ENCODE data around the gene CDC6.

CDC6 gene

DNA sequence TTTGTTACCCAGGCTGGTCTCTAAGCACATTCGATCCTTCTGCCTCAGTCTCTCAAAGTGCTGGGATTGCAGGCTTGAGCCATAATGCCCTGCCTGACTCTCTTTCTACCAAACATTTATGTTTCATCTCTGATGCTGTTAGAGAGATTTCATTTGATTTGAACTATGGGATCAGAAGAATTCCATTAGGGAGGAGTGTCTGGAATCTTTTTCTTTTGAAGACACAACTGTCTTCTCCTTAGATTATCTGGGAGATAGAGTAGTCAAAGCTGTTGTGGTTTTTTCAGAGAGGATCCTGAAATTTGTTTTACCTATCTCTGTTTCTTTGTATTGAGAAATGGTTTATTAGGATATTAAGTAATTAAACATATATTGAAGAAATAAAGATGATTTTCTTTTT, 39.2 kb upstream of the CDC6 start:
- CTCF ChIA-PET = interaction anchor here (0.5 kb wide), 1 partner anchor 166 kb away, joined by 3 read pairs; no protein-coding TSS in a partner anchor
- no peak for TF ChIP-seq CTCF (conservative IDR thresholded peaks at IDR 0.05; ENCODE audit: low read depth)
- DNase-seq (ENCODE audit: low spot score) = no peak
- H3K27ac ChIP-seq = no peak overlapping the region
- POLR2A ChIA-PET (ENCODE audit: low non-redundant PET) = no interaction called here

DNA sequence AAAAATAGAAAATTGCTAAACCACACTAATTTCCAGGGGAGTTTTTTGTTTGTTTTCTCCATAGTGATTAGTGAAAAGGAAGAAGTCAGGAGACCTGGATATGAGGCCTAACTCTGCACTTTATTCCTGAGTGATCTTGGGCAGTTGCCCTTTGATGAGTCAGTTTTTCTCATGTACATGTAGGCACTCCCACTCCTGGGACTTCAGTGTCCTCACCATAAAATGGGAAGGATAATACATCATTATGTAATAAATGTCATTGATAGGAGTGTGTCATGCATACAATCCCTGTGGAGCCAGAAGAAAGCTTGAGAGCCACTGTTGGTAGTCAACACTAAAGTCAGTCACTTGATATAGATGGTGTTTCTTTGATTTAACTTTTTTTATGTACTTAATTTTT, 36.1 kb upstream of the CDC6 start:
- peak; percentile 58 for DNase-seq (ENCODE audit: low spot score)
- ChIA-PET CTCF (no interaction called here), POLR2A (ENCODE audit: low non-redundant PET) (no interaction called here)
- no peak for TF ChIP-seq CTCF (conservative IDR thresholded peaks at IDR 0.05; ENCODE audit: low read depth)
- H3K27ac ChIP-seq = no peak overlapping the region

DNA sequence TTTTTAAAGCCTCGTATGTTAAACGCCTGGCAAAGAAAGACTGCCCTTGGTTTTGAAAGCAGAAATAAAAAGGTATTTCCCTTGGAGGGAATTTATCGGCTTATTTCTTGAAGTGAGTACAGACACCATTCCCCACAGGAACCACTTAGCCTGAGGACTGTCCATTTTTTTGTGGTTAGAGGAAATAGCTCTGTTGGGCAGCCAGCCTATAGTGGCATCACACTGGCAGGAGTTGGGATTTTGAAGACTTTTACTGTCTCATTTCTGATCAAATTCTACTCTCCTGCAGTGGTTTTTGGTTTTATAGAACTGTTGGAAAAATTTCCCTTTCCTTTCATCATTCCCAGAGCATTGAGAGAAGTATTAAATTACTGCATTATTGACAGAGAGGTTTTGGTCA, 34.1 kb upstream of the CDC6 start:
- POLR2A ChIA-PET (ENCODE audit: low non-redundant PET) = no interaction called here
- DNase-seq (ENCODE audit: low spot score) = no peak
- no peak for TF ChIP-seq CTCF (conservative IDR thresholded peaks at IDR 0.05; ENCODE audit: low read depth)
- CTCF ChIA-PET = no interaction called here
- H3K27ac ChIP-seq = no peak overlapping the region

- no peak for DNase-seq (ENCODE audit: low spot score)
- ChIA-PET CTCF (interaction anchor here (0.6 to 0.7 kb wide), 2 partner anchors 37 to 673 kb away, joined by 5 to 6 read pairs; no protein-coding TSS in a partner anchor), POLR2A (ENCODE audit: low non-redundant PET) (interaction anchor here (0.7 kb wide), 1 partner anchor 13 kb away, joined by 15 read pairs; no protein-coding TSS in a partner anchor)
- TF ChIP-seq CTCF (conservative IDR thresholded peaks at IDR 0.05; ENCODE audit: low read depth) = no peak
- H3K27ac ChIP-seq = no peak overlapping the region
Observed at GRCh38 chr17:40259505-40259904, 28.2 kb upstream of the CDC6 start.

DNA sequence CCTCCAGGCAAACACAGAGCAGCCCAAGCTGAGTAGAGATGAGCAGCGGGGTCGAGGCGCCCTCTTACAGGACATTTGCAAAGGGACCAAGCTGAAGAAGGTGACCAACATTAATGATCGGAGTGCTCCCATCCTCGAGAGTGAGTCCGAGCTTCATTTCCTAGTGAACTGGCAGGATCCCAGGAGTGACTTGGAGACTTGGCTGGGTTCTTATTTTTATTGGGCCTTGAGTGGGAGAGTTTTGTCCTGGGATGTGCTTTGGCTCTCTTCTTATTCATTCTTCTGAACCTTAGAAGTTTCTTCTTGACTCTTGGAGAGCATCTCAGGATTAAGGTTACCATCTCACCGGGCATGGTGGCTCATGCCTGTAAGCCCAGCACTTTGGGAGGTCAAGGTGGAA, 27.2 kb upstream of the CDC6 start:
- CTCF ChIA-PET = no interaction called here
- no peak for TF ChIP-seq CTCF (conservative IDR thresholded peaks at IDR 0.05; ENCODE audit: low read depth)
- POLR2A ChIA-PET (ENCODE audit: low non-redundant PET) = no interaction called here
- DNase-seq (ENCODE audit: low spot score) = no peak
- H3K27ac ChIP-seq = no peak overlapping the region

GRCh38 chr17:40264458-40265185, 23.1 kb upstream of the CDC6 start:
- no peak for TF ChIP-seq CTCF (conservative IDR thresholded peaks at IDR 0.05; ENCODE audit: low read depth)
- no peak for DNase-seq (ENCODE audit: low spot score)
- H3K27ac ChIP-seq = no peak overlapping the region
- ChIA-PET CTCF (interaction anchor here (1.1 kb wide), 1 partner anchor 28 kb away, joined by 3 read pairs; no protein-coding TSS in a partner anchor), POLR2A (ENCODE audit: low non-redundant PET) (no interaction called here)

All from RWPE1 (cell line).